ENCODE measurements around the gene SPG7. TPM values are rescaled to one million over a fixed set of nuclear protein-coding genes. Genes with fewer than 3 reads are reported as not detected.
A peak's percentile ranks its signal among the peaks of the same experiment; 100 is the strongest.

SPG7 gene
- total and polyA plus RNA-seq, 2 experiments from 2014 or later = 108 to 222 TPM

GRCh38 chr16:89476811-89477261 is 31.4 kb upstream of the SPG7 start:
- WGBS (ENCODE audit: low lambda C conversion rate, missing lambda C conversion rate) = 79% methylated on average over 10 of the region's 10 CpGs
- H3K27ac ChIP-seq = peak overlapping the region; percentile 5
- DNase-seq (ENCODE audit: low spot score) = no peak
- H3K27me3 ChIP-seq = no peaks in the 10 kb centered on the region
- H3K4me1 ChIP-seq (ENCODE audit: insufficient read depth) = peaks cover 51% of the 10 kb centered on the region
- no peak for TF ChIP-seq EZH2 (IDR thresholded peaks at IDR 0.05; ENCODE audit: borderline replicate concordance)
- TF ChIP-seq, protein P1, sequence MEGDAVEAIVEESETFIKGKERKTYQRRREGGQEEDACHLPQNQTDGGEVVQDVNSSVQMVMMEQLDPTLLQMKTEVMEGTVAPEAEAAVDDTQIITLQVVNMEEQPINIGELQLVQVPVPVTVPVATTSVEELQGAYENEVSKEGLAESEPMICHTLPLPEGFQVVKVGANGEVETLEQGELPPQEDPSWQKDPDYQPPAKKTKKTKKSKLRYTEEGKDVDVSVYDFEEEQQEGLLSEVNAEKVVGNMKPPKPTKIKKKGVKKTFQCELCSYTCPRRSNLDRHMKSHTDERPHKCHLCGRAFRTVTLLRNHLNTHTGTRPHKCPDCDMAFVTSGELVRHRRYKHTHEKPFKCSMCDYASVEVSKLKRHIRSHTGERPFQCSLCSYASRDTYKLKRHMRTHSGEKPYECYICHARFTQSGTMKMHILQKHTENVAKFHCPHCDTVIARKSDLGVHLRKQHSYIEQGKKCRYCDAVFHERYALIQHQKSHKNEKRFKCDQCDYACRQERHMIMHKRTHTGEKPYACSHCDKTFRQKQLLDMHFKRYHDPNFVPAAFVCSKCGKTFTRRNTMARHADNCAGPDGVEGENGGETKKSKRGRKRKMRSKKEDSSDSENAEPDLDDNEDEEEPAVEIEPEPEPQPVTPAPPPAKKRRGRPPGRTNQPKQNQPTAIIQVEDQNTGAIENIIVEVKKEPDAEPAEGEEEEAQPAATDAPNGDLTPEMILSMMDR (IDR thresholded peaks at IDR 0.05; ENCODE audit: poor library complexity) = no peak
- TF ChIP-seq EZH2phosphoT487 (IDR thresholded peaks at IDR 0.05; ENCODE audit: low read depth, severe bottlenecking, unreplicated experiment) = no peak
- H3K9me2 ChIP-seq (replicated peaks; ENCODE audit: insufficient read depth) = no peaks in the 10 kb centered on the region
- H3K9me3 ChIP-seq (ENCODE audit: low read depth) = no peaks in the 10 kb centered on the region
- H4K20me1 ChIP-seq (ENCODE audit: insufficient read depth, poor library complexity, severe bottlenecking) = peaks cover 100% of the 10 kb centered on the region
- peaks cover 100% of the 10 kb centered on the region for H3K79me2 ChIP-seq
- H3K36me3 ChIP-seq (replicated peaks; ENCODE audit: insufficient read depth, low read depth) = no peaks in the 10 kb centered on the region
- H3K4me2 ChIP-seq = no peak overlapping the region
- no peak overlapping the region for H3K4me3 ChIP-seq
- H2AFZ ChIP-seq = no peak overlapping the region

DNA sequence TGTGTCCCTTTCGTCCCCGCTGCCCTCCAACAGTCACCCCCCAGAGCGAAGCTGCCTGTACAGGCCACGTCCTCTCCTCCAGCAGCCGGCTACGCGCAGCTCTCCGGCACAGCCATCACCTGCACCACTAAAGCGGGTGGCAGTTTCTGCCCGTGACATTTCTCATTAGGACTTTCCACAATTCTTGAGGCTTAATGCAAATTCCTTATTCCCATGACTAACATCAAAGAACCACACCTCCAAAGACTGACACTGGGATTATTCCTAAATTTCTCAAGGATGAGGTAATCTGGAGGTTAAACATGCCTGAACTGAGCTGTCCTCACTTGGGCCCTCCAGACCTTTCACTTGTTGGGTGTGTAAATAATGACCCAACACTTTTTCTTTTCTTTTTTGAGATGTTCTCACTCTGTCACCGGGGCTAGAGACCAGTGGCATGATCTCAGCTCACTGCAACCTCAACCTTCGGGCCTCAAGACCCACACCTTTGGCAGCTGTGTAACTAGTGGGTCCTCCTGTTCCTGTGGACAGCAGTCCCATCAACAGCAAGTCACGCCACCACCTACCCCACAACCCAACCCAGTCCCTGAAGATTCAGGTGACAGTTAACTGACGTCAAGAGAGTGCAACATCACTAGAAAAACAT is 29.5 kb upstream of the SPG7 start:
- DNase-seq (ENCODE audit: low spot score) = no peak
- 80% methylated on average over 14 of the region's 14 CpGs for WGBS (ENCODE audit: low lambda C conversion rate, missing lambda C conversion rate)
- TF ChIP-seq EZH2 (IDR thresholded peaks at IDR 0.05; ENCODE audit: borderline replicate concordance) (no peak), EZH2phosphoT487 (IDR thresholded peaks at IDR 0.05; ENCODE audit: low read depth, severe bottlenecking, unreplicated experiment) (no peak)
- TF ChIP-seq, protein P1 (IDR thresholded peaks at IDR 0.05; ENCODE audit: poor library complexity) = no peak
- H3K4me1 ChIP-seq (ENCODE audit: insufficient read depth) = peaks cover 51% of the 10 kb centered on the region
- H3K4me2 ChIP-seq = no peak overlapping the region
- peak overlapping the region; percentile 66 for H3K27ac ChIP-seq
- H4K20me1 ChIP-seq (ENCODE audit: insufficient read depth, poor library complexity, severe bottlenecking) = peaks cover 100% of the 10 kb centered on the region
- no peaks in the 10 kb centered on the region for H3K27me3 ChIP-seq
- peaks cover 100% of the 10 kb centered on the region for H3K79me2 ChIP-seq
- no peak overlapping the region for H3K4me3 ChIP-seq
- no peaks in the 10 kb centered on the region for H3K9me2 ChIP-seq (replicated peaks; ENCODE audit: insufficient read depth)
- no peaks in the 10 kb centered on the region for H3K9me3 ChIP-seq (ENCODE audit: low read depth)
- no peaks in the 10 kb centered on the region for H3K36me3 ChIP-seq (replicated peaks; ENCODE audit: insufficient read depth, low read depth)
- no peak overlapping the region for H2AFZ ChIP-seq

DNA sequence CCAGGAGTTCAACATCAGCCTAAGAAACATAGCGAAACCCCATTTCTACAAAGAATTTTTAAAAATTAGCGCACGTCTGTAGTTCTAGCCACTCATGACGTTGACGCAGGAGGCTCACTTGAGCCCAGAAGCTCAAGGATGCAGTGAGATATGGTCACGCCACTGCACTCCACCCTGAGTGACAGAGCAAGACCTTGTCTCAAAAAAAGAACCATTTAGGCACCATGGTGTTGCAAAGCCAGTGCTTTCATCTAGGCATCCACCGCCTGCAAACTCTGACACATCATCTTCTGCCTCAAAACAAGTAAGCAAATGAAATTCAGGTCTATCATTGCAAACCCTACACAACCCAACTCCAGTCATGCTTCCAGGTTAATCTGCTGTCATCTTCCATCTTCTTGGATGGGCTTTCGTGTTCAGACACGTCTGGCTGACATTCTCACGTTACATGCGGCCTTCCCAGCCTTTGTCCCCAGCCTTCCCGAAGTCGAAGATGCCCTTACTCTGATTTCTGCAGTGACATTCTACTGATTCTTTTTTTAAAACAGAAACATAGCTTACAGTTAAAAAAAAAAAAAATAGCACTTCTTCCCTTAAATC is 26.7 kb upstream of the SPG7 start:
- Histone ChIP-seq H3K36me3 (replicated peaks; ENCODE audit: insufficient read depth, low read depth) (no peaks in the 10 kb centered on the region), H3K27ac (peak overlapping the region; percentile 88), H3K9me3 (ENCODE audit: low read depth) (no peaks in the 10 kb centered on the region), H3K4me2 (peak overlapping the region; percentile 51), H4K20me1 (ENCODE audit: insufficient read depth, poor library complexity, severe bottlenecking) (peaks cover 100% of the 10 kb centered on the region), H3K79me2 (peaks cover 100% of the 10 kb centered on the region), H2AFZ (no peak overlapping the region), H3K9me2 (replicated peaks; ENCODE audit: insufficient read depth) (no peaks in the 10 kb centered on the region), H3K4me1 (ENCODE audit: insufficient read depth) (peaks cover 63% of the 10 kb centered on the region), H3K4me3 (no peak overlapping the region), H3K27me3 (no peaks in the 10 kb centered on the region)
- DNase-seq (ENCODE audit: low spot score) = no peak
- no peak for TF ChIP-seq EZH2phosphoT487 (IDR thresholded peaks at IDR 0.05; ENCODE audit: low read depth, severe bottlenecking, unreplicated experiment)
- TF ChIP-seq EZH2 (IDR thresholded peaks at IDR 0.05; ENCODE audit: borderline replicate concordance) = no peak
- TF ChIP-seq, protein P1 (IDR thresholded peaks at IDR 0.05; ENCODE audit: poor library complexity) = no peak
- WGBS (ENCODE audit: low lambda C conversion rate, missing lambda C conversion rate) = 89% methylated on average over 13 of the region's 13 CpGs

Measured in hepatocyte (in vitro differentiated cells).